ENCODE measurements around the gene DNAH6.

The DNAH6 gene

GRCh38 chr2:84556190-84556589, 39.9 kb downstream of the DNAH6 start:
- peaks cover 6% of the 10 kb centered on the region for H3K36me3 Mint-ChIP-seq (ENCODE audit: low read depth)
- peaks cover 6% of the 10 kb centered on the region for H3K27me3 Mint-ChIP-seq (ENCODE audit: low read depth, poor library complexity)
- no peak overlapping the region for H3K27ac Mint-ChIP-seq
- H3K4me3 Mint-ChIP-seq = no peak overlapping the region
- peaks cover 16% of the 10 kb centered on the region for H3K9me3 Mint-ChIP-seq
- DNase-seq = no peak
- no peak for TF ChIP-seq CTCF (IDR thresholded peaks at IDR 0.05)
- H3K4me1 Mint-ChIP-seq = no peaks in the 10 kb centered on the region

- DNase-seq = no peak
- no peak for TF ChIP-seq CTCF (IDR thresholded peaks at IDR 0.05)
- Mint-ChIP-seq H3K27me3 (ENCODE audit: low read depth, poor library complexity) (peaks cover 6% of the 10 kb centered on the region), H3K27ac (no peak overlapping the region), H3K36me3 (ENCODE audit: low read depth) (peaks cover 6% of the 10 kb centered on the region), H3K4me1 (no peaks in the 10 kb centered on the region), H3K4me3 (no peak overlapping the region), H3K9me3 (peaks cover 31% of the 10 kb centered on the region)
Observed at GRCh38 chr2:84559838-84560237, 43.5 kb downstream of the DNAH6 start.

GRCh38 chr2:84579661-84580060, 63.4 kb downstream of the DNAH6 start:
- no peaks in the 10 kb centered on the region for H3K27me3 Mint-ChIP-seq (ENCODE audit: low read depth, poor library complexity)
- no peaks in the 10 kb centered on the region for H3K4me1 Mint-ChIP-seq
- no peak overlapping the region for H3K4me3 Mint-ChIP-seq
- H3K36me3 Mint-ChIP-seq (ENCODE audit: low read depth) = no peaks in the 10 kb centered on the region
- TF ChIP-seq CTCF (IDR thresholded peaks at IDR 0.05) = no peak
- H3K27ac Mint-ChIP-seq = no peak overlapping the region
- no peak for DNase-seq
- H3K9me3 Mint-ChIP-seq = no peaks in the 10 kb centered on the region

DNA sequence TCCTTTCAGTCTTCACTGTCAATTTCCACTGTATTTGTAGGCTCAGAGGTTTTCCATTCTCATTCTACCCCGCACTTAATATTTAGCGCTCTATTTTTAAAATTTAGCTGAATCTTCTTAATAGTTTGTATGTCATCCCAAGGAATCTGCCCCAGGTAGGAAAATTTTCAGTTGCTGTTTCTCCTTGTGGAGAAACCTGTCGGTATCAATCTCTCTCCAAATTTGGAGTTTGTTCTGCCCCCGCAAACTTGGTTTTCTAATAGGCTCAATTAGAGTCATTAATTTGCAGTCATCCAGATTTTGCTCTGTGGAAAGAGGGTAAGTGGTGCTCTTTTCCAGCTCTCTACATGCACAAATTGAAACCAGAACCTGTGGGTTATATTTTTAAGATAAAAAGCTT, 87.6 kb downstream of the DNAH6 start:
- Mint-ChIP-seq H3K27ac (no peak overlapping the region), H3K4me1 (no peaks in the 10 kb centered on the region), H3K4me3 (no peak overlapping the region), H3K9me3 (peaks cover 10% of the 10 kb centered on the region), H3K27me3 (ENCODE audit: low read depth, poor library complexity) (no peaks in the 10 kb centered on the region), H3K36me3 (ENCODE audit: low read depth) (no peaks in the 10 kb centered on the region)
- no peak for TF ChIP-seq CTCF (IDR thresholded peaks at IDR 0.05)
- DNase-seq = no peak

- no peak for DNase-seq
- no peak overlapping the region for H3K4me3 Mint-ChIP-seq
- no peak overlapping the region for H3K27ac Mint-ChIP-seq
- peaks cover 6% of the 10 kb centered on the region for H3K27me3 Mint-ChIP-seq (ENCODE audit: low read depth, poor library complexity)
- TF ChIP-seq CTCF (IDR thresholded peaks at IDR 0.05) = no peak
- H3K36me3 Mint-ChIP-seq (ENCODE audit: low read depth) = no peaks in the 10 kb centered on the region
- peaks cover 18% of the 10 kb centered on the region for H3K9me3 Mint-ChIP-seq
- H3K4me1 Mint-ChIP-seq = no peaks in the 10 kb centered on the region
Observed at GRCh38 chr2:84613082-84613481, 96.8 kb downstream of the DNAH6 start.

- DNase-seq = no peak
- peaks cover 3% of the 10 kb centered on the region for H3K27me3 Mint-ChIP-seq (ENCODE audit: low read depth, poor library complexity)
- H3K4me3 Mint-ChIP-seq = no peak overlapping the region
- TF ChIP-seq CTCF (IDR thresholded peaks at IDR 0.05) = no peak
- H3K27ac Mint-ChIP-seq = no peak overlapping the region
- H3K9me3 Mint-ChIP-seq = peaks cover 6% of the 10 kb centered on the region
- H3K4me1 Mint-ChIP-seq = no peaks in the 10 kb centered on the region
- no peaks in the 10 kb centered on the region for H3K36me3 Mint-ChIP-seq (ENCODE audit: low read depth)
Observed at GRCh38 chr2:84619794-84620371, 103.6 kb downstream of the DNAH6 start.
